H9 (cell line): ENCODE data around the gene CYP2R1. TPM values are rescaled to one million over a fixed set of nuclear protein-coding genes. Genes with fewer than 3 reads are reported as not detected.

Experiments
- DNase-seq: peaks from one replicate; pipeline ENCODE4 v3.0.0-alpha.2; 2017
- H2AFZ ChIP-seq: one replicate; pipeline ENCODE4 v1.6.1; 2013; ENCODE audit warnings: mild to moderate bottlenecking, low read length, control low read depth, moderate library complexity
- H2AK5ac ChIP-seq: 2 replicates; pipeline ENCODE4 v1.6.1; 2013; ENCODE audit warnings: low read length, control low read depth, mixed read lengths; ENCODE audit not compliant: insufficient read length
- H2BK120ac ChIP-seq: one replicate; pipeline ENCODE4 v1.6.1; 2013; ENCODE audit warnings: low read depth, mild to moderate bottlenecking, low read length, control low read depth, inconsistent platforms; ENCODE audit not compliant: poor library complexity, severe bottlenecking
- H2BK12ac ChIP-seq: 2 replicates; pipeline ENCODE4 v1.6.1; 2013; ENCODE audit warnings: low read length, control low read depth, mixed read lengths, low read depth; ENCODE audit not compliant: insufficient read length
- H2BK15ac ChIP-seq: 2 replicates; pipeline ENCODE4 v1.6.1; 2013; ENCODE audit warnings: low read depth, low read length, control low read depth
- H2BK20ac ChIP-seq: one replicate; pipeline ENCODE4 v1.6.1; 2013; ENCODE audit warnings: low read depth, mild to moderate bottlenecking, low read length, control low read depth, inconsistent platforms; ENCODE audit not compliant: poor library complexity, severe bottlenecking
- H2BK5ac ChIP-seq: 2 replicates; pipeline ENCODE4 v1.6.1; 2013; ENCODE audit warnings: low read length, control low read depth, mixed read lengths; ENCODE audit not compliant: insufficient read length
- H3K14ac ChIP-seq: 2 replicates; pipeline ENCODE4 v1.6.1; 2013; ENCODE audit warnings: low read length, control low read depth; ENCODE audit not compliant: insufficient read depth
- H3K18ac ChIP-seq: 2 replicates; pipeline ENCODE4 v1.6.1; 2013; ENCODE audit warnings: low read depth, mild to moderate bottlenecking, mixed read lengths, low read length, control low read depth; ENCODE audit not compliant: insufficient read length
- H3K23ac ChIP-seq: 2 replicates; pipeline ENCODE4 v1.6.1; 2013; ENCODE audit warnings: low read length, control low read depth, mixed read lengths, low read depth; ENCODE audit not compliant: insufficient read length
- H3K23me2 ChIP-seq: 2 replicates; pipeline ENCODE4 v1.6.1; 2013; ENCODE audit warnings: low read depth, mild to moderate bottlenecking, mixed read lengths, low read length, control low read depth; ENCODE audit not compliant: insufficient read length, poor library complexity, severe bottlenecking
- H3K27ac ChIP-seq: 2 replicates; pipeline ENCODE4 v1.5.1; 2013; ENCODE audit warnings: low read length, control low read depth, mixed read lengths, low read depth; ENCODE audit not compliant: insufficient read length
- H3K27me3 ChIP-seq: 2 replicates; pipeline ENCODE4 v1.6.1; 2013; ENCODE audit warnings: low read length, control low read depth, inconsistent platforms; ENCODE audit not compliant: insufficient read depth
- H3K4ac ChIP-seq: 2 replicates; pipeline ENCODE4 v1.6.1; 2013; ENCODE audit warnings: low read depth, mild to moderate bottlenecking, control low read depth, inconsistent platforms, low read length, moderate library complexity
- H3K4me1 ChIP-seq: 2 replicates; pipeline ENCODE4 v1.6.1; 2013; ENCODE audit warnings: low read length, control low read depth, inconsistent platforms; ENCODE audit not compliant: insufficient read depth
- H3K4me2 ChIP-seq: 2 replicates; pipeline ENCODE4 v1.6.1; 2013; ENCODE audit warnings: low read length, control low read depth, mixed read lengths; ENCODE audit not compliant: insufficient read length, insufficient read depth
- H3K56ac ChIP-seq: 2 replicates; pipeline ENCODE4 v1.6.1; 2013; ENCODE audit warnings: low read depth, mild to moderate bottlenecking, mixed read lengths, low read length, control low read depth; ENCODE audit not compliant: insufficient read length
- H3K79me1 ChIP-seq: 2 replicates; pipeline ENCODE4 v1.6.1; 2013; ENCODE audit warnings: low read depth, mild to moderate bottlenecking, moderate library complexity, low read length, control low read depth, inconsistent platforms; ENCODE audit not compliant: insufficient read depth, poor library complexity, severe bottlenecking
- H3K79me2 ChIP-seq: 2 replicates; pipeline ENCODE4 v1.6.1; 2013; ENCODE audit warnings: low read length, control low read depth, inconsistent platforms; ENCODE audit not compliant: insufficient read depth
- H3K9ac ChIP-seq: 2 replicates; pipeline ENCODE4 v1.6.1; 2013; ENCODE audit warnings: low read length, control low read depth, mixed read lengths; ENCODE audit not compliant: insufficient read length; ENCODE audit errors: extremely low read depth
- H3K9me3 ChIP-seq: one replicate; pipeline ENCODE4 v1.6.1; 2013; ENCODE audit warnings: low read depth, low read length, inconsistent platforms; ENCODE audit not compliant: control insufficient read depth
- H3T11ph ChIP-seq: one replicate; pipeline ENCODE4 v1.6.1; 2013; ENCODE audit warnings: mild to moderate bottlenecking, low read length, control low read depth, inconsistent platforms
- H4K20me1 ChIP-seq: one replicate; pipeline ENCODE4 v1.6.1; 2013; ENCODE audit not compliant: control insufficient read depth, insufficient read length, insufficient read depth
- H4K5ac ChIP-seq: 2 replicates; pipeline ENCODE4 v1.6.1; 2013; ENCODE audit warnings: low read depth, mild to moderate bottlenecking, mixed read lengths, low read length, control low read depth; ENCODE audit not compliant: insufficient read length
- H4K8ac ChIP-seq: replicated peaks from 2 replicates; pipeline ENCODE4 v1.6.1; 2013; ENCODE audit warnings: low read length, control low read depth, mixed read lengths, low read depth; ENCODE audit not compliant: insufficient read length
- H4K91ac ChIP-seq: 2 replicates; pipeline ENCODE4 v1.6.1; 2013; ENCODE audit warnings: low read depth, mild to moderate bottlenecking, moderate library complexity, mixed read lengths, low read length, control low read depth; ENCODE audit not compliant: insufficient read length
- H3K27ac Mint-ChIP-seq, 3 experiments: 2 replicates in 2 of 3; 3 replicates in 1 of 3; pipeline ENCODE4 v1.8.0; 2020 to 2021; ENCODE audit warnings: mixed read lengths in 3 of 3, mild to moderate bottlenecking in 1 of 3, moderate library complexity in 1 of 3
- H3K27me3 Mint-ChIP-seq: 2 replicates; pipeline ENCODE4 v1.8.0; 2021; ENCODE audit warnings: low read depth, mild to moderate bottlenecking, moderate library complexity, mixed read lengths
- H3K36me3 Mint-ChIP-seq, 3 experiments: 2 replicates in 2 of 3; 3 replicates in 1 of 3; pipeline ENCODE4 v1.8.0; 2020 to 2021; ENCODE audit warnings: low read depth in 3 of 3, mixed read lengths in 3 of 3; ENCODE audit not compliant: insufficient read depth in 1 of 3
- H3K4me1 Mint-ChIP-seq, 2 experiments: 2 replicates each; pipeline ENCODE4 v1.8.0; 2020; ENCODE audit warnings: mixed read lengths in 2 of 2
- H3K4me3 Mint-ChIP-seq, 2 experiments: 2 replicates in 1 of 2; 3 replicates in 1 of 2; pipeline ENCODE4 v1.8.0; 2020 to 2021; ENCODE audit warnings: mild to moderate bottlenecking in 2 of 2, mixed read lengths in 2 of 2, moderate library complexity in 1 of 2
- H3K9me3 Mint-ChIP-seq, 2 experiments: 2 replicates in 1 of 2; 3 replicates in 1 of 2; pipeline ENCODE4 v1.8.0; 2020; ENCODE audit warnings: mild to moderate bottlenecking in 2 of 2, mixed read lengths in 2 of 2, moderate library complexity in 1 of 2
- CTCF ChIP-seq: fragments of 200-600 bp; sonication (generic); conservative IDR thresholded peaks from 3 replicates; pipeline ENCODE4 v1.8.0; 2021; ENCODE audit warnings: antibody characterized with exemption, mild to moderate bottlenecking
- WGBS: extraction: QIAGEN DNeasy Blood & Tissue Kit; methylation state at CpG from one replicate; pipeline ENCODE4 v1.1.7; 2013; ENCODE audit warnings: missing lambda C conversion rate, low lambda C conversion rate, mixed read lengths; ENCODE audit not compliant: insufficient read length; ENCODE audit errors: extremely low coverage; 5-methylcytosine and 5-hydroxymethylcytosine counted together
- total RNA-seq: library from RNA; stranded (reverse); gene quantifications from 2 replicates; pipeline ENCODE4 v1.2.1, GENCODE V29; 2021

Gene CYP2R1
- total RNA-seq, 1 experiment from 2014 or later, result 10.3 TPM

- Histone ChIP-seq H4K8ac (no peak overlapping the region), H3K27me3 (no peaks in the 10 kb centered on the region), H2BK12ac (no peak overlapping the region), H3K23me2 (no peaks in the 10 kb centered on the region), H2BK120ac (no peak overlapping the region), H3K9me3 (no peaks in the 10 kb centered on the region), H3K56ac (no peak overlapping the region), H3T11ph (no peak overlapping the region), H3K79me1 (no peaks in the 10 kb centered on the region), H4K20me1 (no peaks in the 10 kb centered on the region), H2BK20ac (no peak overlapping the region), H2BK15ac (no peak overlapping the region), H3K23ac (no peak overlapping the region), H3K4me2 (no peak overlapping the region), H2AK5ac (no peak overlapping the region), H3K79me2 (no peaks in the 10 kb centered on the region), H2BK5ac (no peak overlapping the region), H4K5ac (no peak overlapping the region), H2AFZ (no peak overlapping the region), H3K9ac (no peak overlapping the region), H3K27ac (no peak overlapping the region), H3K18ac (no peak overlapping the region), H3K4ac (no peak overlapping the region), H3K4me1 (no peaks in the 10 kb centered on the region), H3K14ac (no peak overlapping the region), H4K91ac (no peak overlapping the region)
- H3K9me3 Mint-ChIP-seq, result no peaks in the 10 kb centered on the region; a peak in 1 of 5 replicates
- no CpG with 5 or more reads among the region's 4 CpGs for WGBS
- TF ChIP-seq CTCF, result no peak
- H3K4me1 Mint-ChIP-seq, result no peaks in the 10 kb centered on the region
- peak overlapping the region in 1 of 3 experiments; percentile 49; a peak in 1 of 7 replicates for H3K27ac Mint-ChIP-seq
- H3K36me3 Mint-ChIP-seq, result peaks cover 0 to 3% (median 0%) of the 10 kb centered on the region in 3 experiments; a peak in 1 of 7 replicates
- no peaks in the 10 kb centered on the region for H3K27me3 Mint-ChIP-seq
- no peak overlapping the region for H3K4me3 Mint-ChIP-seq
- DNase-seq, result no peak
Measured at GRCh38 chr11:14852571-14853177, 39.4 kb downstream of the CYP2R1 start.
